D721Med (cell line): ENCODE results near the gene HMCN1.
A peak's percentile ranks its signal among the peaks of the same experiment; 100 is the strongest.

ENCODE experiments used
- DNase-seq: peaks from one replicate; pipeline ENCODE4 v3.0.0; 2011; ENCODE audit warnings: low spot score; ENCODE audit not compliant: insufficient read length
- FAIRE-seq: peaks from 2 replicates; lab custom pipeline; 2011; peaks lifted over from hg19 to GRCh38; lab: Jason Lieb, UNC
- CTCF ChIP-seq: IDR thresholded peaks from 2 replicates; pipeline ENCODE4 v1.5.1; 2012; ENCODE audit warnings: mild to moderate bottlenecking, control low read depth; ENCODE audit not compliant: insufficient read depth; ENCODE audit errors: missing control alignments

The HMCN1 gene

GRCh38 chr1:185933580-185933979, 199.4 kb downstream of the HMCN1 start:
- DNase-seq (no peak), FAIRE-seq (no peak)
- TF ChIP-seq CTCF: no peak

GRCh38 chr1:185934476-185935189, 200.4 kb downstream of the HMCN1 start:
- DNase-seq (no peak), FAIRE-seq (peak; percentile 66)
- TF ChIP-seq CTCF: no peak

- FAIRE-seq (peak; percentile 16), DNase-seq (no peak)
- no peak for TF ChIP-seq CTCF
These were observed 201.2 kb downstream of the HMCN1 start for GRCh38 chr1:185935360-185935759.

- no peak for FAIRE-seq
- DNase-seq: no peak
- no peak for TF ChIP-seq CTCF
These were observed 202.4 kb downstream of the HMCN1 start for GRCh38 chr1:185936641-185937040.

GRCh38 chr1:185938396-185938795, 204.2 kb downstream of the HMCN1 start:
- no peak for TF ChIP-seq CTCF
- FAIRE-seq (no peak), DNase-seq (no peak)

GRCh38 chr1:185939142-185939541, 205.0 kb downstream of the HMCN1 start:
- FAIRE-seq (peak; percentile 25), DNase-seq (no peak)
- no peak for TF ChIP-seq CTCF

GRCh38 chr1:185942961-185943360, 208.8 kb downstream of the HMCN1 start:
- no peak for FAIRE-seq
- DNase-seq: no peak
- TF ChIP-seq CTCF: no peak
